ENCODE data around the gene BNIP5.

The BNIP5 gene

DNA sequence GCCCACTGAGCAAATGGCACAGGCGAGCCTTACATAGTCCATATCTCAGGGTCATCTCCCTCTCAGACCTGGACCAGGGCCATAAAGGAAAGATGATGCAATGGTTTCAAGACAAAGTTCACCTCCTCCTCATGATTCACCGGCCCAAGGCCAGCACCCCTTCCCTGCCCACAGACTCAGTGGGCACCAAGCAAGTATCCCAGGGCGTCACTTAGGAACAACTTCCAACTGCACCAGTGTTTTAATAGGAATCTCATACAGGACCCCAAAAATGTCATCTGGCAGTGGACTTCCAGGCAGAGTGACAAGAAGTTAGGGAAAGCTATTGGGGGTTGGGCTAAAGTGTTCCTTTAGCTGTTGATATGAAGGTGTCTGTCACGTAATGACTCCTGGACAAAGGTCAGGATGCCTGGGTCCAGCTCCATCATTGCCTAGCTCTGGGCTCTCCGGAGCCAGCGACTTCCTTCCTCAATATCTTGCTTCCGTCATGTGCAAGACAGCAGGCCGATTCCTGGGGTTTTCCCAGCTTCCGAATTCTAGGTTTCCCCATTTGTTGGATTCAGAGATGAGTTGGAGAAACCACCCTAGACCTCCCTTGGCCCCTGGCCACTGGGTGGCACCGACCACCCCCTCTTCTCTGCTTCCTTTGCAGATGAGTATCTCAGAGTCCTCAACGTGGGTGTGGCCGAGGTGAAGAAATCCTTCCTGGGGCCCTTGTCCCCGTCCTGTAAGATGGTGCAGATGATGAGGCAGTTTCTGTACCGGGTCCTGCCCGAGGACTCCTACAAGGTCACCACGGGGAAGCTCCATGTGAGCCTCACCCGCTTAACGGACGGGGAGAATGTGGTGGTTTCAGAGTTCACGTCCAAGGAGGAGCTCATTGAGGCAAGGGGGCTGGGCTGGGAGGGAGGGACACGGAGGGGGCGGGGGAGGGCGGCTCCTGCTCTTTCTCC is 45.7 kb downstream of the BNIP5 start:
- Histone ChIP-seq H3K36me3 (ENCODE audit: control insufficient read depth, insufficient read depth, low read length) (no peaks in the 10 kb centered on the region), H2AFZ (no peak overlapping the region), H3K4me2 (ENCODE audit: low read length) (no peak overlapping the region), H3K27ac (no peak overlapping the region), H3K79me2 (no peaks in the 10 kb centered on the region), H3K4me3 (ENCODE audit: low read depth, low read length) (no peak overlapping the region), H3K9me3 (ENCODE audit: control insufficient read depth, low read length) (no peaks in the 10 kb centered on the region), H3K9ac (no peak overlapping the region), H3K4me1 (no peaks in the 10 kb centered on the region), H3K27me3 (ENCODE audit: control insufficient read depth, insufficient read depth, low read length) (no peaks in the 10 kb centered on the region)
- TF ChIP-seq, protein P1, sequence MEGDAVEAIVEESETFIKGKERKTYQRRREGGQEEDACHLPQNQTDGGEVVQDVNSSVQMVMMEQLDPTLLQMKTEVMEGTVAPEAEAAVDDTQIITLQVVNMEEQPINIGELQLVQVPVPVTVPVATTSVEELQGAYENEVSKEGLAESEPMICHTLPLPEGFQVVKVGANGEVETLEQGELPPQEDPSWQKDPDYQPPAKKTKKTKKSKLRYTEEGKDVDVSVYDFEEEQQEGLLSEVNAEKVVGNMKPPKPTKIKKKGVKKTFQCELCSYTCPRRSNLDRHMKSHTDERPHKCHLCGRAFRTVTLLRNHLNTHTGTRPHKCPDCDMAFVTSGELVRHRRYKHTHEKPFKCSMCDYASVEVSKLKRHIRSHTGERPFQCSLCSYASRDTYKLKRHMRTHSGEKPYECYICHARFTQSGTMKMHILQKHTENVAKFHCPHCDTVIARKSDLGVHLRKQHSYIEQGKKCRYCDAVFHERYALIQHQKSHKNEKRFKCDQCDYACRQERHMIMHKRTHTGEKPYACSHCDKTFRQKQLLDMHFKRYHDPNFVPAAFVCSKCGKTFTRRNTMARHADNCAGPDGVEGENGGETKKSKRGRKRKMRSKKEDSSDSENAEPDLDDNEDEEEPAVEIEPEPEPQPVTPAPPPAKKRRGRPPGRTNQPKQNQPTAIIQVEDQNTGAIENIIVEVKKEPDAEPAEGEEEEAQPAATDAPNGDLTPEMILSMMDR (IDR thresholded peaks at IDR 0.05), result no peak

DNA sequence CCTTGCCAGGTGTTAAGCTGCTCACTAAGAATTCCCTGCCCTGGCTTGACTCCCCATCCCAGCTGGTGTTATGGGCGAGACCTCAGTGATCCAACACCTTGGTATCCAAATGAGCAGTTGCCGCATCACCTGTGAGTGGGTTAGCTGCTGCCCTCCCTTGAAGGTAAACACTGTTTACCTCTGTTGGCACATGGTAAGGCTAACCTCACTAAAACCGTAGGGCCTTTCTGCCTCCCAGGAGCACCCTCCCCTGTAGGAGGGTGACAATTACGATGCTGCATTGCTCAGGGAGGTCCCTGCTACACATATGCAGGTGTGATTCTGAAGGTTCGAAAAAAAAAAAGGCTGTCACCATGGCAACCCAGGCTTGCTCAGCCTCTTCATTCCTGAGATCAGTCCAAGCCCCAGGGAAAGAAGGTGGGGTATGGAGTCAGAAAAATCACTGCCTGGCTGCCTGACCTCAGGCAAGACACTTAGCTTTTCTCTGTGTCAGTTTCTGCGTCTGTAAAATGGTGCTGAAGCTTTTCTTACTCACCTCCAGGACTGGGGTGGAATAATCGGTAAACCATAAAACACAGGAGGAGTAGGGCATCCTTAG is 47.3 kb downstream of the BNIP5 start:
- Histone ChIP-seq H3K79me2 (no peaks in the 10 kb centered on the region), H3K4me2 (ENCODE audit: low read length) (no peak overlapping the region), H3K27ac (no peak overlapping the region), H3K27me3 (ENCODE audit: control insufficient read depth, insufficient read depth, low read length) (no peaks in the 10 kb centered on the region), H3K9me3 (ENCODE audit: control insufficient read depth, low read length) (no peaks in the 10 kb centered on the region), H3K4me1 (no peaks in the 10 kb centered on the region), H3K4me3 (ENCODE audit: low read depth, low read length) (no peak overlapping the region), H2AFZ (no peak overlapping the region), H3K36me3 (ENCODE audit: control insufficient read depth, insufficient read depth, low read length) (no peaks in the 10 kb centered on the region), H3K9ac (no peak overlapping the region)
- TF ChIP-seq, protein P1 (IDR thresholded peaks at IDR 0.05), result no peak

DNA sequence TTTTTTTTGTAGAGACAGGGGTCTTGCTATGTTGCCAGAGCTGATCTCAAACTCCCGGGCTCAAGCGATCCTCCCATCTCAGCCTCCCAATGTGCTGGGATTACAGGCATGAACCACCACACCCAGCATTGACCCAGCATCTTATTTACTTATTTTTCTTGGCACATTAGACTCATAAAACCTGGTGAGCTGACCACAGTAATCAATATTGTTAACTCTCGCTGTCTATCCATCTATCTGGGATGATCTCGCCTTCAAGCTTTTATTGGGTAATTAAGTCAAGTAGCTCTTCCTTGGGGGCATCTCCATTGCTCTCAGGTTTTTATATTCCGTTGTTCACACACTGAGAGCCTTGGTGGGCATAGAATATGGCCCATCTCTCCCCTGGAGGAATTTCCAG is 49.8 kb downstream of the BNIP5 start:
- Histone ChIP-seq H2AFZ (no peak overlapping the region), H3K36me3 (ENCODE audit: control insufficient read depth, insufficient read depth, low read length) (no peaks in the 10 kb centered on the region), H3K9me3 (ENCODE audit: control insufficient read depth, low read length) (no peaks in the 10 kb centered on the region), H3K27ac (no peak overlapping the region), H3K4me3 (ENCODE audit: low read depth, low read length) (no peak overlapping the region), H3K79me2 (no peaks in the 10 kb centered on the region), H3K4me2 (ENCODE audit: low read length) (no peak overlapping the region), H3K4me1 (no peaks in the 10 kb centered on the region), H3K9ac (no peak overlapping the region), H3K27me3 (ENCODE audit: control insufficient read depth, insufficient read depth, low read length) (no peaks in the 10 kb centered on the region)
- TF ChIP-seq, protein P1 (IDR thresholded peaks at IDR 0.05), result no peak

DNA sequence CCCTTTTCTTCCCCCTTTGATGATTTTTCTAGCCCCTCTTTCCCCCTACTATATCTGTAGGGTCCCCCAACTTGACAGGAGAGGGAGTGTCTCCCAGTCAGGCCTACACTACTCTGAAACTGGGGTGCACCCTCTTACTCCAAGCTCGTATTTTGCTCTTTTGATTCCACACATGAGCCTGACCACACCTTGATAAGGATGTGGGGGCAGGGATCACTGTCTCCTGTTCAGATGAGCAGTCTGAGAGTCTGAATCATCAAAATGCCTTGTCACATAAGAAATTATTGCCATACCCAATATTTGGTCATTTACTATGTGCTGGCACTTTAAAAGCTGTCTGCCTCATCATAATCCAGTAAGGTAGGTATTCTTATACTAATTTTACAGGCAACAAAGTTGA is 50.9 kb downstream of the BNIP5 start:
- H2AFZ ChIP-seq, result no peak overlapping the region
- no peaks in the 10 kb centered on the region for H3K9me3 ChIP-seq (ENCODE audit: control insufficient read depth, low read length)
- H3K27me3 ChIP-seq (ENCODE audit: control insufficient read depth, insufficient read depth, low read length), result no peaks in the 10 kb centered on the region
- H3K36me3 ChIP-seq (ENCODE audit: control insufficient read depth, insufficient read depth, low read length), result no peaks in the 10 kb centered on the region
- no peaks in the 10 kb centered on the region for H3K4me1 ChIP-seq
- TF ChIP-seq, protein P1 (IDR thresholded peaks at IDR 0.05), result no peak
- no peak overlapping the region for H3K4me3 ChIP-seq (ENCODE audit: low read depth, low read length)
- no peak overlapping the region for H3K9ac ChIP-seq
- no peaks in the 10 kb centered on the region for H3K79me2 ChIP-seq
- no peak overlapping the region for H3K4me2 ChIP-seq (ENCODE audit: low read length)
- H3K27ac ChIP-seq, result no peak overlapping the region

Data from parathyroid adenoma (tissue), 2 donors.